Epithelial cell of esophagus (primary cell): ENCODE measurements around the gene AMOTL1.
"Not testable (repeated sequence)": the region's sequence is repeated elsewhere in the genome, so short reads cannot be mapped to it uniquely, and the experiment has no call there.

Experiments used
- DNase-seq: peaks from one replicate; pipeline ENCODE4 v3.0.0; 2010; ENCODE audit warnings: low read depth
- H3K4me3 ChIP-seq: 2 replicates; pipeline ENCODE4 v1.5.1; 2011; ENCODE audit warnings: mild to moderate bottlenecking, low read length, control low read depth
- TF ChIP-seq, protein P1 (sequence below): IDR thresholded peaks from 2 replicates; pipeline ENCODE4 v1.5.1; 2011; ENCODE audit warnings: low read depth, mild to moderate bottlenecking, low read length, control low read depth, inconsistent platforms; ENCODE audit not compliant: insufficient read depth; ENCODE audit errors: missing control alignments

The AMOTL1 gene

DNA sequence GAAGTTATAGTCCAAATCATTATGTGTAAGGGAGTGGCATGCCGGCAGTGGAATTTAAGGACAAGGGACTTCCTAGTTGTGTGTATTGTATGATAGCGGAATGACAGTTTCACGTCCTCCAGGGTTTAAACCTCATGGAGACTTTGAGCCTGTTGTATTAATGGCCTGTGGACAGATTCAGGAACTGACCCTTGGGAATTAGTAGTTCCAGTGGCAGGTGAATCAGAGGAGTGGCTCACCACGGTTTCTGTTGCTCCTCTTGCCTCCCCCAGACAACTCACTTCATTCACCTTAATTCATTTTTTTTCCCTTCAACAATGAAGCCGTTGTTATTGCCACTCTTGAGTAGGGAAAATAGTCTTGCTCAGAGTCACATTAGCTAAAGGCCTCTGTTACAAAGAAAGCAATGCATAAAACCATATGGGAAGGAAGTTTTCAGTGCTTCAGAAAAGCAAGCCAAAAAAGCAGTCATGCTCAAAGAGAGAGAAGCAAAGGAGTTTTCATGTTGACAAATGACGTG lies 22.6 kb downstream of the AMOTL1 start:
- no peak for DNase-seq
- TF ChIP-seq, protein P1, sequence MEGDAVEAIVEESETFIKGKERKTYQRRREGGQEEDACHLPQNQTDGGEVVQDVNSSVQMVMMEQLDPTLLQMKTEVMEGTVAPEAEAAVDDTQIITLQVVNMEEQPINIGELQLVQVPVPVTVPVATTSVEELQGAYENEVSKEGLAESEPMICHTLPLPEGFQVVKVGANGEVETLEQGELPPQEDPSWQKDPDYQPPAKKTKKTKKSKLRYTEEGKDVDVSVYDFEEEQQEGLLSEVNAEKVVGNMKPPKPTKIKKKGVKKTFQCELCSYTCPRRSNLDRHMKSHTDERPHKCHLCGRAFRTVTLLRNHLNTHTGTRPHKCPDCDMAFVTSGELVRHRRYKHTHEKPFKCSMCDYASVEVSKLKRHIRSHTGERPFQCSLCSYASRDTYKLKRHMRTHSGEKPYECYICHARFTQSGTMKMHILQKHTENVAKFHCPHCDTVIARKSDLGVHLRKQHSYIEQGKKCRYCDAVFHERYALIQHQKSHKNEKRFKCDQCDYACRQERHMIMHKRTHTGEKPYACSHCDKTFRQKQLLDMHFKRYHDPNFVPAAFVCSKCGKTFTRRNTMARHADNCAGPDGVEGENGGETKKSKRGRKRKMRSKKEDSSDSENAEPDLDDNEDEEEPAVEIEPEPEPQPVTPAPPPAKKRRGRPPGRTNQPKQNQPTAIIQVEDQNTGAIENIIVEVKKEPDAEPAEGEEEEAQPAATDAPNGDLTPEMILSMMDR: no peak
- H3K4me3 ChIP-seq: no peak overlapping the region

DNA sequence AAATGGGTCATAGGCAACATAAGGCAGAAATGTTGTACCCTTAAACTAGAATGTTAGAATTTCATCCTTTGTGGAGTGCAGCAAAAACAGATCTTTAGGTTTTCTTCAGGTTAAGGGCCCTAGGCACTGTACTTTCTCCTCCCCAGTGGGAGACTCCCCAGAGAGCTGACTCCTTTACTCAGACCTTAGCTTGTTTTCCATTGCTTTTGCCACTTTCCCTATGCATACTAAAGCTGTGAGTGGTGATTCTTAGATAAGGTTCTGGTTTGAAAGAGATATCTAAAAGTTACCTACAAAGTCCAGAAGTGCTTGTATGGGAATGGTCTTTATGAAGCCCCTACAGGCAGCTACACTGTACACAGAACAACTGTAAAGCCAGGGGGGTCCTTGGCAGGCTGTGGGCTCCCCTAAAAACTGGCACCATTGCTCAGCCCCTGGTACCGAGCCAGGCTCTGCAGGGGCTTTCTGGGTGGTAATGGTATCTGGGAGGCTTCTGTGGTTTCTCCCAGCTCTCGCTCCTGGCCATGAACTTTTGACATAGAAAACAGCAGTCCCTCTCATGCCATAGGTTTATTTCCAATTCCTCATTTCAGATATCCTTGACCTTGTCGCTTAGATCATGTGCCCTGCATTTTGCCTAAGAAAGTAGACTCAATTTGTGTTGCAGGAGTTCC lies 23.2 kb downstream of the AMOTL1 start:
- TF ChIP-seq, protein P1: no peak
- no peak for DNase-seq

DNA sequence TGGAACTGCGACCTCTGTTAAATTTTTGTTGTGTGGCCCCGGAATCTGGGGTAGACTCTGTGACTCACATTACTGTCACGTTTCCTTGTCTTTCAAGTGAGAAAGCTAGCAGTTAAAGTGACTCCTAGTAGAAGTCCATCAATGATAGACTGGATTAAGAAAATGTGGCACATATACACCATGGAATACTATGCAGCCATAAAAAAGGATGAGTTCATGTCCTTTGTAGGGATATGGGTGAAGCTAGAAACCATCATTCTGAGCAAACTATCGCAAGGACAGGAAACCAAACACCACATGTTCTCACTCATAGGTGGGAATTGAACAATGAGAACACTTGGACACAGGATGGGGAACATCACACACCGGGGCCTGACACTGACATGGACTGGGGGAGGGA lies 23.8 kb downstream of the AMOTL1 start:
- not testable (repeated sequence) for H3K4me3 ChIP-seq, DNase-seq

More for the DNA sequence above, 23.2 kb downstream of the AMOTL1 start:
- H3K4me3 ChIP-seq: no peak overlapping the region

DNA sequence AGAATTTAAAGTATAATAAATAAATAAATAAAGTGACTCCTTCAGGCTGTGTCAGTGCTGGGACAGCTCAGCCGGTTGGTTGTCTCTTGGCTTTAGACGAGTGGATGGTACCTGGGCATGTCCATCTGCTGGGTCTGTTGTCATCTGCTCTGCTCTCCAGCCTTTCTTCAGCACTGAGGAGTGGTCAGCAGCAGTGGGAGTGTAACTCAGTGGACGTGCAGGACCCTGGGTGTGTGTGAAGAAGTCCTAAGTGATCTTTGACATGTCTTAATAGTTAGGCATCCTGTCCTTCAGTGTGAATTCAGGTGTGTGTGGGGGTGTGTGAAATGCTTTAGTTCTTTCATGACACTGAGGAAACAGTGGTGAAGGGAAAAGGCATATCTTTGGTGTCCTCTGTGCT lies 24.3 kb downstream of the AMOTL1 start:
- TF ChIP-seq, protein P1: no peak

DNA sequence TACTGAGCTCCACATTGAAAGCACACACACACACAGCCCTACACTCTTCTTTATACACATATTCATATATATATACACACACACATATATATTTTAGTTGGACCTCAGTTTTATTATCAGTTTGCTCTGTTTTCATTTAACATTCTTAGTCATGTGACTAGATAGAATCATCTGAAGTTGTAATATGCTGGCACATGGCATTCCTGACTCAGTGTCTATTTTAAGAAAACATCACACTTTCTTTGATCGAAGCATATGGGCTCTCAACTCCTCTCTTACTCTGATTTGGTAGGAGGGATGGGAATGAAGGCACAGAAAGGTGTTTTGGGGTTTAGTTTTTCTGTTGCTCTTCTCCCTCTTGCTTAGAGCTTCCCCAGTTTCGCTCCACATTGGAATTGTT lies 24.8 kb downstream of the AMOTL1 start:
- DNase-seq: no peak
- no peak overlapping the region for H3K4me3 ChIP-seq
- TF ChIP-seq, protein P1: no peak

More for the DNA sequence above, 24.3 kb downstream of the AMOTL1 start:
- H3K4me3 ChIP-seq: no peak overlapping the region
- no peak for DNase-seq

DNA sequence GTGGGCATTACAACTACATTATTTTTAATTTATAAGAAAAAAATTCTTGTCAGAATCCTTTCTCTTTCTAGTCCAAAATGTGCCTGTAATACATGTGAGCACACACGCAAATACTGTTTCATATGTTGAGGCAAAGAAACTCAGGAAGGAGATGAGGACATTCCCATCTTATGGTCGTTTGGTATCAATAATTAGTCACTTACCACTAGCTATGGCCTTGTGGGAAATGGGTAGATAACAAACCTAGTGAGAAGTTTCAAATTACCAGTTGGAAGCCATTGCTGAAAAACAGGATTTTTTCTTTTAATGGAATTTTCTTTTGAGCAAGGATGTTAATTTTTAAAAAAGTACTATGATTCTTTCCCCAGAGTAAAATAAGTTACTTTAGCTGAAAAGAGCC lies 25.7 kb downstream of the AMOTL1 start:
- DNase-seq: no peak
- H3K4me3 ChIP-seq: no peak overlapping the region
- TF ChIP-seq, protein P1: no peak

DNA sequence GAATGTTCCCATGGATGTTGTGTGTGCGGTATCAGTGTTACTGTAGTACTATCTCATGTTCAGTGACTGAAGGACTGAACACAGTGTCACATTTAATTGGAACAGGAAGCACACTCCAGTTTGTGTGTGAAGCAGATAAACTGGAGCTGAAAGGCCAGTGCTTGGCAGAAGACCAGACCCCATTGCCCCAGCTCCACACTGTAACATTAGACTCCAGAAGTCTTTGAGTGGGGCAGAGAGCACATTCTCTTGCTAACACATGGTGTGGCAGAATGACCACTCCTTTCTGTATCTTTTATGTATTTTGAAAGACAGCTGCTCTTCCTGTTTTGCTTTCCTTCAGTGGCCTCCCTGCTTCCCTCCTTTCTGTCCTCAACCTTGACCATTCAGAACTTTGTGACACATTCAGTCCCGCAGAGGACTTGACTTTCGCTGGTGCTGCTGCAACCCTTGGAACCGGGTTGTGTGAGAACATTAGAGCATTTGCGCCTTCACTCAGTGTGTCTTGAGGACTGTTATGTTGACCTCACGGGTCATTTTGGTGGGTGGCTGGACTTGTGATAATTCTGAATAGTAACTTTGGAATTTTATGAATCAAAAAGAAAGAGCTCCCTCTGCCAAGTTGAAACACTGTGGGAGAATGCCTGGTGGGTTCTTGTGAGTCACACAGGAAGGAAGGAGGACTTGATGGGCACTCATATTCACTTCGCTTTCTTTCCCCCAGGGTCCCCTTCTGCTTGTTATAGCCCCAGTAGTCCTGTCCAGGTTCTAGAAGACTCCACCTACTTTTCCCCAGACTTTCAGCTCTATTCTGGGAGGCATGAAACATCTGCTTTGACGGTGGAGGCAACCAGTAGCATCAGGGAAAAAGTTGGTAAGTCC lies 26.4 kb downstream of the AMOTL1 start:
- H3K4me3 ChIP-seq: no peak overlapping the region
- DNase-seq: peak; percentile 66
- TF ChIP-seq, protein P1: no peak
